GM10847 (cell line): ENCODE measurements around the gene ZNF750.

ENCODE experiments used
- POLR2A ChIP-seq: IDR thresholded peaks from 2 replicates; pipeline ENCODE4 v1.6.1; 2011; ENCODE audit not compliant: insufficient read length; ENCODE audit errors: extremely low read depth

ZNF750 gene

GRCh38 chr17:82865774-82866395, 26.1 kb upstream of the ZNF750 start:
- no peak for TF ChIP-seq POLR2A

DNA sequence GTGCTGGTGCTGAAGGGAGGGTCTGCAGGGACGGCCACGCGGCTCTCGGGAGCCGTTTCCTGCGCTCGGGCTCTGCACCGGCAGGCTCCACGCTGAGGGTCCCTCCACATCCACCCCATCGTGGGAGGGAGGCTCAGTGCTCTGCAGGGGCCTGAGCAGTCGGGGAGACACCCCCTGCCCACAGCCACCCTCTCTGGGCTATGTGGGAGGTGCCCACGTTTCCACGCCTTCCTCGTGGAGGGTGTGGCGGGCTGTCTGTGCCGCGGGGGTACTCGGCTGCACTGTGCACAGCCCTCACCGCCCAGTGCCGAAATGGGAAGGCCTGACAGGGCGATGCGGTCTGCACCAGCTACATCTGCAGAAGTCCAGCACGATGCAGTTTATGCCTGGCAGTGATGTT, 25.5 kb upstream of the ZNF750 start:
- TF ChIP-seq POLR2A, result no peak

DNA sequence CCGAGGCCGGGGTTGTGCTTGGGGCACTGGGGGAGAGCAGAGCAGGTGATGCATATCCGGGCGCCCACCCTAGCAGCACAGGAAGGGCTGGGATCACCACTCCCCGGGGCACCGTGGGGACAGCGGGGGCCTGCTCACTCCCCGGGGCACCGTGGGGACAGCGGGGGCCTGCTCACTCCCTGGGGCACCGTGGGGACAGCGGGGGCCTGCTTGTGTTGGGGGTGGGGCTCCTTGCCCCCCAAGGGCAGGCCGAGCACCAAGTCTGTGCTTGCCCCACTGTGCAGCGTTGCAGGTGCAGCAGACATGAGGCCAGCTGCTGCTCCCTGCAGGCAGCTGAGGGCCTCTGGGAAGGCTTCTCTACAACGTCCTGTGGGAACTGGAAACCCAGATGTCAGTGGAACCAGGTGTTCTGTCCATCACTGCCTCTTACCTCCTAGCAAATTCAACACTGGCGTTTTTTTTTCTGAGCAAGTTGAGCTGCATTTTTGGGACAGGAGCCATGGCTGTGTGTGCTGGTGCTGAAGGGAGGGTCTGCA, 25.0 kb upstream of the ZNF750 start:
- TF ChIP-seq POLR2A, result no peak

GRCh38 chr17:82863941-82864712, 24.3 kb upstream of the ZNF750 start:
- TF ChIP-seq POLR2A, result no peak

GRCh38 chr17:82863383-82863940, 23.6 kb upstream of the ZNF750 start:
- no peak for TF ChIP-seq POLR2A

GRCh38 chr17:82862737-82863382, 23.0 kb upstream of the ZNF750 start:
- no peak for TF ChIP-seq POLR2A

- no peak for TF ChIP-seq POLR2A
Observed at GRCh38 chr17:82862191-82862590, 22.4 kb upstream of the ZNF750 start.

DNA sequence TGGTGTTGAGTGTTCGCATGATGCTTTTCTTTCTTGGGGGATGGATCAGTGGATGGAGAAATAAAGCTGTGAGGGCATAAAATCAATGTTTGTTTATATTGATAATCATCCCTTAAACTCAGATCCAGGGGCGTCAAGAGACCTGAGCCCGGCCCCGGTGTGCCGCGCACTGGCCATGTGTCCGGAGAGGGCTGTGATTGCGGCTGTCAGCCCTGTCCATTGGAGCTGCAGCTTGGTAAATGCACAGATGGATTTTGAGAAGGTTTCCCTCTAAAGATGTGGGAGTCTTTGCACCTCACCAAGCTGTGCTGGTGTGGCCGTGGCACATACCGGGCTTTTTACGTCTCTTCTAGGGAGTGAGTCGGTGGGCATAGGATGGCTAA, 21.6 kb upstream of the ZNF750 start:
- no peak for TF ChIP-seq POLR2A

GRCh38 chr17:82860606-82861392, 21.0 kb upstream of the ZNF750 start:
- no peak for TF ChIP-seq POLR2A

GRCh38 chr17:82859431-82860403, 19.9 kb upstream of the ZNF750 start:
- peak; percentile 24 for TF ChIP-seq POLR2A

DNA sequence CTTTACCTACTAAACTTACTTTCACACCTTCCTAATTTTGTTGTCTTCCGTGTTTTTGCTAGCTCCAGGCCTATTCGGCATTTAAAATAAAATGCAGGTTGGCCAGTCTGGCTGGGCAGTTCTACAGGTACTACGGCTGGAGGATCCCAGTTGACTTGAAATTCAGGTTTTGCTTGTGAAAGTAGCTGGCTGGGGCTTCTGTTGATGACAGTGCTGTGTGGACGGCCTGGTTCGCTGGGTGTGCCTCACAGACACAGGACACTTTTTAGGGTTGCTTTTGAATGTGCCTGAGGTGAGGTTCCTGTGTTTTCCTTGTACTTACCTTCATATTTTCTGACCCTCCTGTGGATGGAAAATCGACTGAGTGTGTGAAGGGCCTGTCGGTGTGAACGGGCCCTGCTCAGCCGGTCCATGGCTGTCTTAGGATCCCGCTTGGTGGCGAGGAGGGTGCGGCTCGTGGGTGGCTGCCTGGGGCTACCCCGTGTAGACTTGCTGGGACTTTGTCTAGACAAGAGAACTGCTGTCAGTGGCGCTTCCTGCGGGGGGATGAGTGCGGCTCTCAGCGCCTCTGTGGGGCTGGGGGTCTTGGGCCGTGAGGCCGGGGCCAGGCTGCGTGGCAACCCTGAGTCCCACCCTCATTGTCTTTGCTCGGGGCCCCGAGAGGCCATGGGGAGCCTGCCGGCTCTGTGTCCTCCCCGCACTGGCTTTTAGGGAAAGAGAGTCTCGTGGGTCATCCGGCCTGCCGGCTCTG, 18.7 kb upstream of the ZNF750 start:
- no peak for TF ChIP-seq POLR2A

DNA sequence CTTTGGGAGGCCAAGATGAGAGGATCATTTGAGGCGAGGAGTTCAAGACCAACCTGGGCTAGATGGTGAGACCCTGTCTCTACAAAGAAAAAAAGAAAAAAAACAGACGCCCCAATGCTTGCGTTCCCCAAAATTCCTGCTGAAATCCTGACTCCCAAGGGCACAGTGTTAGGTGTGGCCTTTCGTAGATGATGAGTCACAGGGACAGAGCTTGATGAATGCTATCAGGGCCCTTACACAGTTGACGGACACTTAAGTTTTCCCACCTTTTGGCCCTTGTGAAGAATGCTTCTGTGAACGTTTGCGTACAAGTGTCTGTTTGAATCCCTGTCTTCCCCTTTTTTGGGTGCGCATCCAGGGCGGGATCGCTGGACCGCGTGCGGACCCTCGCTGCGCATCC, 16.5 kb upstream of the ZNF750 start:
- no peak for TF ChIP-seq POLR2A

- TF ChIP-seq POLR2A, result no peak
Observed at GRCh38 chr17:82854226-82854625, 14.4 kb upstream of the ZNF750 start.
